HG03025 (cell line): ENCODE data around the gene CDK14.
"Not testable (repeated sequence)": the region's sequence is repeated elsewhere in the genome, so short reads cannot be mapped to it uniquely, and the experiment has no call there.

Experiments
- ATAC-seq: cut with Tn5 transposase; IDR thresholded peaks from one replicate; pipeline ENCODE4 v1.9.1; 2021; ENCODE audit warnings: mild to moderate bottlenecking, moderate library complexity; ENCODE audit not compliant: unreplicated experiment, low FRiP score

The CDK14 gene

DNA sequence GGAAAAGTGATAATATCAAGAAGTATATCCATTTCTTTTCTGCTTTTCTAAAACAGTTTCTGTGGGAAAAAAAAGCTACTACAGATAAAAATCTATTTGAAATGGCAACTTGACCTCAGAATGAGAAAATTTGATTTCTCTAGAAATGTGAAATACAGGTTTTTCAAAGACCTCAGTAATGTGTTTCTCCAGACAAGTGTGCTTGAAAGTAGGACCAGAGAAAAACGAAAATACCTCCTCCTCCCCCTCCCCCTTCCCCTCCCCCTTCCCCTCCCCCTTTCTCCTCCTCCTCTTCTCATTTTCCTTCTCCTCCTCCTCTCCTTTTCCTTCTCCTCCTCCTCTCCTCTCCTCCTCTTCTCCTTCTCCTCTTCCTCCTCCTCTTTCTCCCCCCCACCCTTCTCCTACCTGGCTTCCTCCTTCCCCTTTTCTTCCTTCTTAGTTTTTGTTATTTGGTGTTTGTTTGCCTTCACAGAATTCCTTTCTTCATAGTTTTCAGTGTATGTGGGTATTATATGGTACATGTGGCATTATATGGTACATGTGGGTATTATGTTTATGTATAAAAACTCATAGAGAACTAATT is 179.4 kb downstream of the CDK14 start:
- ATAC-seq = no peak

DNA sequence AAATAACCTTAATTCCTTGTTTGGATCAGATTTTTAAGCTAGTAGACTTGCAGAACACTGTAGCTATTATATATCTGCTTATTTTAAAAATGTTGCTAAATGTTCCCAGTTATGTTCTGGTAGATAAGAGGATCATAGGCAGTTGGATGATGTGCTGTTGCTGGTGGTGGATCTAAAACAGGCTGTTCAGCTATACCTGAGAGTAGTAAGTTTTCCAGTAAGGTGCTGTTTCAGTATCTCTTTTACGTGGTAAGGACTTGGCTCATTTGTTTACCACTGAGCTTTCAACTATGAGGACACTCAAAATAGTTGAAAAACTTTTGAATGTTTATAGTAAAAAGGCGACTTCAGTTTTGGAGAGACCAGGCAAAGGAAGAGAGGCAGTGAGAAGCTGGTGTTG is 180.9 kb downstream of the CDK14 start:
- ATAC-seq = peak; percentile 94

DNA sequence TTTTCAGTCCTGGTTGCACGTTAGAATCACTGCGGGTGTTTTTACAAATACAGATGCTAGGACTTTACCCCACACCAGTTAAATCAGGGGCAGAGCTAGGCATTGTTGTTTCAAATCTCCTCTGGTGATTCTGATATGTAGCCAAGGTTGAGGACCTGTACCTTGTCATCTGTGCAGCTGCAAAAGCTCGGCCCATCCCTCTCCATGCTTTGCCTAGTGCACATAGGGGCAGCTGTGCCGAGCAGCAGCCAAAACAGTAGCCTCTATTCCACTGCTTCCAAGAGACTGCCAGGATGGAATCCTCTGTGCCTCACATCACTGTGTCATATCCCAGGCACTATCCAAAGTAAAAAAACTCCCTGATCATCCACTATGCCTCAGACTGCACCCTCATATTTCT is 181.3 kb downstream of the CDK14 start:
- peak; percentile 58 for ATAC-seq

DNA sequence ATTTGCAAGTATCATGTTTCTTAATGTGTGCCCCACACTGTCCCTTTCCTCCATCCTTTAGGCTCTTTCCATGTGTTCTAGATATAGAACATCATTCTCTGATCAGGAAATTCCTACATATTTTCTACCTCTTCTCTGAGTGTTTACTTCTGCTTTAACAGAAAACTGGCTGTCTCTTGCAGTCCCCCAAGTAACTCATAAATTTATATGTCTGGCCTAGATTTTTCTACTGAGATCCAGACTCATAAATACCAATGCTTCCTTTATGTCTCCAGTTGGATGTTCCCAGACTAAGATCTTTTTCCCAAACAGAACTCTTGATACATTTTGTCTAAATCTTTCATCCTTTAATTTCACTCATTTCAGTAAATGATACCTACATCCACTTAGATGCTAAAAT is 181.8 kb downstream of the CDK14 start:
- no peak for ATAC-seq

DNA sequence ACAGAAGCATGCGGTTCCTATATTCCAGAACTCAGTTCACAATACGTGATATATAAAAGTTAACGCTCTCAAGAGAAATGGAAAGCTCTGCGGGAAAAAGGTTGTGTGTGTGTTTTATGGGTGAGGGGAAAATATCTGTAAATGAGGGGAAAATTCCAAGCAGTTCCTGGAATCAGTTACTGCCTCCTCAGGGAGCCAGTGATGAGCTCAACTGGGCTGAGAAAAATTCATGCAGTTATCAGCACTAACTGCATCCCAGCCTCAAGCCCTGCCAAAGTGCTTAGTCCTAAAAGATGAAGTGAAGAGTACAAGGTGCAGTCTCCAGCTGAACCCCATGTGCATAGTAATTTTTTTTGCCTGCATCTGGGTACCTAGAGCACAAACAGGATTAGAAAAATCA is 191.9 kb downstream of the CDK14 start:
- ATAC-seq = no peak

DNA sequence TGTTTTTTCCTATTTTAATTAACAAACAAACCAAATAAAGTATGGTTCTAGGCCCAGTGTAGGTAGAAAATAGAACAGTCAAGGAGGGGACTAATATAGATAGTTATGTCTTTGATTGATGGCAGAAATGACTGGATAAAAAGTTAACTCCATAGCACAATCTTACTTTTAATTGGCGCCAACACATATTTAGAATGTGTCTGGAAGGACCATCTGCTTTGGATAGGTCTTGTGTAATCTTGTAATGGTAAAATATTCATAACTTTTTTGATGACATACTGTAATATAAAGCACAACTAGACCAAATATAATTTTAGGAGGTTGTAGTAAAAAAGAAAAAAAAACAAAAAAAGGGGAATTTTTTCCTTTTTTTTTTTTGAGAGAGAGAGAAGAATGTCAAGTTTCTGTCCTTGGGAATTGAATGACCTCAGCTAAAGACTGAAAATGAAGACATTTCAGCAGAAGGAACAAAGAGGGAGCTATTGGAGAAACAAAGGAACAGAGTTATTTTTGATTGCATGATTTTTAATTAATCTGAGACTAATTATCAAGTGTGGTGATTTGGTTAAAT is 193.7 kb downstream of the CDK14 start:
- ATAC-seq = no peak

DNA sequence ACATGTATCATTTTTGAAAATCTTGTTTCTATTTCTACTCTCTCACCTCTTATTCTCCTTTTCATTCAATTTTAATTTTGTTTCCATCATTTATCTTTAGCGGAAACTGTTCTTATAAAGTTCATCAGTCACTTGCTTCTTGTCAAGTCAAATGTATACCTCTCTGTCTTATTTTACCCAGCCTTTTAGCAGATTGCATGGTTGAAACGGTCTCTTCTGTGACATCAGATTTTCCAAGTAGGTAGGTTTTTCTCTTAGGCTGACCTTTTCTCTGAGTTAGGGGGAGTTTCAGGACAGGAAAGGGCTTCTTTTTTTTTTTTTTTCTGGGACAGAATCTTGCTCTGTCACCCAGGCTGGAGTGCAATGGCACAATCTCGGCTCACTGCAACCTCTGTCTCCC is 195.5 kb downstream of the CDK14 start:
- no peak for ATAC-seq

DNA sequence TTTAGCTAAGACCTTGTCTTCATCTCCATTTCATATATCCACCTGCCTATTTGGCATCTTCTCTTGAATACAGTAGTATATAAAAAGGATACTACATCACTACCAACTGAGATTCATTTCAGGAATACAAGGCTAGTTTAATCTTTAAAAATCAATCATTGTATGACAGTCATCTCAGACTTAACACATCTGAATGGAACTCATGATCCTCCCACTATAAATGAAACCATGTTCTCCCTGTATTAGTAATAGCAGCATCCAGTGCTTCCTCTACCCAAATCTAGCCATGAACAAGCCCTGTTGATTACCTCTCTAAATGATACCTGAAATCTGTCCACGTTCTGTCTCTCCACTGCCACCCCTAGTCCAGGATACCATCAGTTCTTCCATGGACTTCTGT is 196.2 kb downstream of the CDK14 start:
- no peak for ATAC-seq

DNA sequence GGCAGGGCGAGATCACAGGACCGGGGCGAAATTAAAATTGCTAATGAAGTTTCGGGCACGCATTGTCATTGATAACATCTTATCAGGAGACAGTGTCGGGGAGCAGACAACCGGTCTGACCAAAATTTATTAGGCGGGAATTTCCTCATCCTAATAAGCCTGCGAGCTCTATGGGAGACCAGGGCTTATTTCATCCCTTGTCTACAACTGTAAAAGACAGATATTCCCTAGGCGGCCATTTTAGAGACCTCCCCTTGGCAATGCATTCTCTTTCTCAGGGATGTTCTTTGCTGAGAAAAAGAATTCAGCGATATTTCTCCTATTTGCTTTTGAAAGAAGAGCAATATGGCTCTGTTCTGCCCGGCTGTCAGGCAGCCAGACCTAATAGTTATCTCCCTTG is 198.1 kb downstream of the CDK14 start:
- ATAC-seq = not testable (repeated sequence)

DNA sequence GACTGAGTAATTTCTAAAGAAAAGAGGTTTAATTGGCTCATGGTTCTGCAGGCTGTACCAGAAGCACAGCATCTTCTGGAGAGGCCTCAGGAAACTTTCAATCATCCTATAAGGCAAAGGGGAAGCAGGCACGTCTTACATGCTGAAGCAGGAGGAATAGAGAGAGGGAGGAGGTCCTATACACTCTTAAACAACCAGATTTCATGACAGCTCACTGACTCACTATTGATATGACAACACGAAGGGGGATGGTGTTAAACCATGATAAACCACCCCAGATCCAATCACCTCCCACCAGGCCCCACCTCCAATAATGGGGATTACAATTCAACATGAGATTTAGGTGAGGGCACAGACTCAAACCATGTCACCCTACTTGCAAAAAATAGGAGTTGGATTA is 201.5 kb downstream of the CDK14 start:
- no peak for ATAC-seq

DNA sequence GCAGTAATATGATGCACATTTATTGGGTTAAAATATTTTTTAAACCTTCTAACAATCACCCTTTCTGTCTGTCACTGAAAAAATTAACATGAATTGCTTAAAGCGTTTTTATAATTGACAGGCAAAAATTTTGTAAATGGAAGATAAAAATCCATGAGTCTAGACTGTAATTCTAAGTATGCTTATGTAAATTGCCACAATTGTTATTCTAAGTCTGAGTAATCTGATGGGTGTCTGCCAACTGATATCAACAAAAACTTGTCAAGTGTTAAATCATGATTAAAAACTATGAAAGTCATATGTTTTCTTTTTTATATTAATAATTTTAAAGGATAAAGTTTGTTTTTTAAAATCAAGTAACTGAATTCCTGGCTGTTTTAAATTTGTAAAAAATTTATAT is 208.2 kb downstream of the CDK14 start:
- no peak for ATAC-seq

DNA sequence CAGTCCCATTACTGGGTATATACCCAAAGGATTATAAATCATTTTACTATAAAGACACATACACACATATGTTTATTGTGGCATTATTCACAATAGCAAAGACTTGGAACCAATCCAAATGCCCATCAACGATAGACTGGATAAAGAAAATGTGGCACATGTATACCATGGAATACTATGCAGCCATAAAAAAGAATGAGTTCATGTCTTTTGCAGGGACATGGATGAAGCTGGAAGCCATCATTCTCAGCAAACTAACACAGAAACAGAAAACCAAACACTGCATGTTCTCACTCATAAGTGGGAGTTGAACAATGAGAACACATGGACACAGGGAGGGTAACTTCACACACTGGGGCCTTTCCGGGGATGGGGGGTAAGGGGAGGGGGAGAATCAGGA is 219.4 kb downstream of the CDK14 start:
- not testable (repeated sequence) for ATAC-seq

DNA sequence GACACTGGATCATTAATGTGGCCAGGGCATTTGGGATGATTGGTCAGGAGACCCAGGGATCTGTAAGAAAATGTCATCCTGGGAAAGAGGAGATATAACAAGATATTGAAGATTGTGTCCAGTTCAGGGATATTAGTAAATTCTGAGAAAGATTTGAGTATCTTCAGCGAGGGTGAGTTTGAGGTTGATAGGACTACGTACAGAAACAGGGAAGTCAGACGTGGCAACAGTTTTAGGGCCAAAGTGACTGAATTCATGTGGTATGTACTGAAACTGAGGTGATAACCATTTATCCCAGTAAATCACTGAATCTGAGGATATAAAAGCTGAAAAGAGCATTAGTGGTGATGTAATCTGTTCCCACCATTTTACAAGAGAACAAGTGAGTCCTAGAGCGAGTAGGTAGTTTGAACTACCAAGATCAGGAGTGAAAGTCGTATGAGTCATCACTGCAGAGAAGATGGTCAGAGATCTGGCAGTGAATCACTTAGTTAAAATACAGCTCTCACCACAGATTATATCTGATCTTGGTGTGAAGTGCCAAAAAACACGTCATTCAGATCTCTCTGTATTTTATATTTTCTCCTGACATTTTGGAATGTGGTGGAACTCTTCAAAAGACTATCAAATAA is 220.5 kb downstream of the CDK14 start:
- ATAC-seq = peak; percentile 98

DNA sequence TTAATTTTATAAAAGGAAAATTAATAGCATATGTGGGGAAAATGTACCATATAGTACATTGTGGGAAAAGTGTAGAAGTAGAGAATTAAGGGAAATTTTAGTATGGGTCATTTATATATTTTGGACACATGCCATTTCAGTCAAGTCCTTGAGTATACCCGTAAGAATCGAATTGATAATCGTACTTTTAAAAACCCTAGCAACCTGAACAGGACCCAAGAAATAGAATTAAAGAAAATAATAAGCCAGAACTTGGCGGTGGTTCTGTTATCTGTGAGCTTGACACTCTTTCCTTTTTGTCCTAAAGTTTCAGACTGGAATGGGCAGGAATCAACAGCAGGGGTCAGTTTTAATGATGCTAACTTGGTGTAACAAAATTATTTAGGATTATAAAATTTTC is 221.0 kb downstream of the CDK14 start:
- no peak for ATAC-seq

DNA sequence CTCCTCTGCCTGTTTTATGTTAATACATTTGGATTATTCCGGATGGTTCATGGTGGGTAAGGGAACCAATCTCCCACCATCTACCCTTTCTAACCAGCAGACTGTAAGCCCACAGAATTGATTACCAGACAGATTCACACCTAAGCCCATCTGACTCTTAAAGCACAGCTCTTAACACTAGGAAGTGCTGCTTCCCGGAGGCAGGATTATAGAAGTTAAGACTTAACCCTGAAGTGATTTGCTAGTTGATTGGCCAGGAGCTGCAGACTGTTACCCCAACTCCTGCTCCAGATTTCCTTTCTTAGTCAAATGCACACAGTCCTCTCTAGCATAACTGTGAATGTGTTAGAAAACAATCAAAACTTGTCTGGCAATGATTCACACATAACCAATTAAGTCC is 221.7 kb downstream of the CDK14 start:
- no peak for ATAC-seq

DNA sequence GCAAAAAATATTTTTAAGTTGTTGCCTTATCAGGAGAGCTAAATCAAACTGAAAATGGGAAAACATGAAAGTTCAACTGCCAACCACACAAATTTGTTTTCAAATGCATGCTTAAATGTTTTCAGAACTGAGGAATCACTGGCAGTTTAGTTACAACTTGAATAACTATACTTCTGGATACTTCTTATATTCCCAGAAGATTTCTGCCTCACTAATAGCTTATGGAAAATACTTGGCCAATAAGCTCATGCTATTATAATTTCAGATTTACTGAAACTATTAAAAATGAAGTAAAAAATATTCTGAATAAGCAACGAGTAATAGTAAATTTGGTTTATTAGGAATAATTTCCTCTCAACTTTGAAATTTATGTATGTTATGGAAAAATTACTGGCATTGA is 222.2 kb downstream of the CDK14 start:
- no peak for ATAC-seq

DNA sequence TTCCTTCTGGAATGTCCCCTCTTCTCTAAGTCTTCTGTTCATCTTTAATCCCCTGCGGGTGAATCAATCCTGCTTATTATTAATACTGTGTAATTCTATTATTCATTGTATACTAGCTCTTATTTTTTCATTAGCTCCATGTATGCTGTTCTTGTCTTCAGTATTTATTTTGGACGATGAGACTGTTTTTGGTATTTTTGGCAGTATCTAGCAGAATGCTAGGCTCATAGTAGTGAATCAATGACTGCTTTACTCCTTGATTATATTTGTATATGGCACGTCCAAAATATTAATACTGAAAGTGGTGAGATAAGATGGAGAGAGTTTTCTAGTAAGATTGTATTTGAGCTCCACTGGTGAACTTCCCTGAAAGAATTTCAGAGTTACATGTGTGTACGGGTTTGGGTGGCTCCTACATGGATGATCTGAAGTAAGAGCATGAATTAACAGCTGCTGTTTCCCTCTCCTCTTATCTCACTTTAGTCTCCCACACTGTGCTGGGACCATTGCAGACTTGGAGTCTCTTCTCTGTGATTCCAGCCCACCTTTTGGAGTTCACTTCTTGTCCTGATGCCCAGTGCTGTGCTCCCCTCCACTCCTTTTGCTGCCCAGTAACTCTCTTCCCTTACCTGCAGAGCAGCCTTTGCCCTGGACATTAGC is 226.0 kb downstream of the CDK14 start:
- ATAC-seq = no peak

DNA sequence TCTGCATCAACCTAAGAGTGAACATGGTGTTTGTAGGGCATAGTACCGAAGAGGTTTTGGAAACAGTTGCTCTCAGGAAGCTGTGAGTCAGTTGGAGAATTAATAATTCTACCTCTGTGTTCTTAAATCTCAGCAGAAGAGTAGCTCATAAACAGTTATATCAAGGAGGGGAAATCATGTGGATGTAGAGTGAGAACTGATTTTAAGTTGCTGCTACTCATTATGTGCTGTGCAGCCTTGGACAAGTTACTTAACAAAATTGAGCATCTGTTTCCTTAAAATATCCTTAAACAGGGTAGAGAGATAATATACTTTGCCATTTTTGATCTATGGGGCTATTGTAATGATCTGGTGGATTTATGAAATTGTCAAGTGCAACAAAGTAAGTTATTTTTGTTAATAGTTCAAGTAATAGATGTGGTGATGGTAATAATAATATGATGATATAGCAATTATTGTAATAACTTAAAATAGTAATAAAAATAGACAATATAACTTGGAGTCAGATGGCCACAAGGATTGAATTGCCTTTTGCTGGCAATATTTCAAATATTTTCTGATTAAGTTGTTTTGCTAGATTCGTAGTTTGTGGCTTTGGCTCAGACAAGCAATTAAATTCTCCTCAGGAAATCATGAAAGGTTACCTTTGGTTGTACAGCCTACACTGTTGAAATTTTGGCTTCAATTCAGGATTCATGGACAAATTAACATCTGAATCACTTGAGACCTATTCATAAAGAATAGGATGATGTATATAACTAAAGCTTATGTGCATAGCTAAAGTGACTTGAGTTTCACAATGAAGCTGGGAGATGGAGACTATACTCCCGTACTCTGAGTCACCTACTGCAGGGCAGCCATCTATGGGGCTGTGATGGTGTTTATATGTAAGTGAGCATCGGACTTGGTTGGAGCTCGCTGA is 228.5 kb downstream of the CDK14 start:
- no peak for ATAC-seq

DNA sequence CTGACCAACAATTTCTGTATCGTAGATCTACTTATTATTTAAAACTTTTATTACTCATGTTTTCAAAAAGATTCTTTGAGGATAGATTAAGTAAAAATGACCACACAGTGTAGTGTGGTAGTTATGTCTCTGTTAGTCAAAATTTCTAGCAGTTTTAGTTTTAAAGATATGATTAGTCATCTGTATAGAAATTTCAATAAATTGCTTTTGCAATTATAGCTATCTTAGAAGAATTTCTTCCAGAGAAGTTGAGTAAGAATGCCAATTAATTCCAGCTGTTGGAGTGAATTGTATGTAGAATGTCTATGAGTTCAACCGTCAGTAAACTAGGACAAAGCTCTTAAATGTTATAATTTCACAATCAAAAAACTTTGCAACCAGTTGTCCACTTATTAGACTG is 229.7 kb downstream of the CDK14 start:
- no peak for ATAC-seq

DNA sequence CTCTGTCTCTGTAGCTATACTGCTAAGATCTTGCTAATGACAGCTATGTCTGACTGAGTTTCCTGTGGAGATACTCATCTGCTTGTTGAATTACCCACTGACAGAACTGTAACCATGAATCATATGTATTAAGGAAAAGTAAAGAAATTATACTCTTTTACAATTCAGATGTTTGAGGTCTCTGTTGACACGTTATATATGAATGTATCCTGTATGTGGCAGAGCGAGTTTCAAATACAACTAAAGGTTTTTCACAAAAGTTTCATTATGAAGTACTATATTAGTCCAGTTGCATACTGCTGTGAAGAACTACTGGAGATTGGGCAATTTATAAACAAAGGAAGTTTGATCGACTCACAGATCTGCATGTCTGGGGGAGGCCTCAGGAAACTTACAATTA is 232.5 kb downstream of the CDK14 start:
- ATAC-seq = no peak

DNA sequence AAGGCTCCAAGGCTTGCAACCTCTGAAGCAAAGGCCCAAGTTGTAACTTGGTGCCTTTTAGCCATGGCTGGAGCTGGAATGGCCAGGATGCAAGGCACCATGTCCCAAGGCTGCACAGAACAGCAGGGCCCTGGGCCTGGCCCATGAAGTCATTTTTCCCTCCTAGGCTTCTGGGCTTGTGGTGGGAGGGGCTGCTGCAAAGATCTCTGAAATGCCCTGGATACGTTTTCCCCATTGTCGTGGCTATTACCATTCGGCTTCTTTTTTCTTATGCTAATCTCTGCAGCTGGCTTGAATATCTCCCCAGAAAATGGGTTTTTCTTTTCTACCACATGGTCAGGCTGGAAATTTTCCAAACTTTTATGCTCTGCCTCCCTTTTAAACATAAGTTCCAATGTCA is 234.2 kb downstream of the CDK14 start:
- no peak for ATAC-seq
